RWPE1 (cell line): ENCODE measurements around the gene GSDME.

Source experiments
- CTCF ChIA-PET: fragments of 350-600 bp; sonication (Branson Sonifier 250); formaldehyde crosslinking; extraction: SDS; loops from one replicate; lab custom pipeline; 2021; lab: Yijun Ruan, JAX
- POLR2A ChIA-PET: fragments of 400-600 bp; formaldehyde crosslinking; extraction: SDS; loops from one replicate; lab custom pipeline; 2020; ENCODE audit warnings: antibody characterized with exemption; ENCODE audit not compliant: low non-redundant PET; lab: Yijun Ruan, JAX
- DNase-seq: peaks from one replicate; pipeline ENCODE4 v3.0.0; 2012; ENCODE audit warnings: low spot score
- H3K27ac ChIP-seq: fragments of 450-650 bp; 2 replicates; pipeline ENCODE4 v1.5.1; 2017
- CTCF ChIP-seq: fragments of 450-650 bp; conservative IDR thresholded peaks from 2 replicates; pipeline ENCODE4 v1.5.1; 2017; ENCODE audit warnings: low read depth, mild to moderate bottlenecking

Gene GSDME

GRCh38 chr7:24732646-24733413, 24.4 kb downstream of the GSDME start:
- no peak for DNase-seq
- H3K27ac ChIP-seq: peak overlapping the region; percentile 54
- ChIA-PET POLR2A (no interaction called here), CTCF (interaction anchor here (1.0 to 1.1 kb wide), 2 partner anchors 10 to 361 kb away, joined by 3 to 6 read pairs; no protein-coding TSS in a partner anchor)
- TF ChIP-seq CTCF: no peak

GRCh38 chr7:24731313-24731712, 26.0 kb downstream of the GSDME start:
- TF ChIP-seq CTCF: no peak
- POLR2A ChIA-PET: no interaction called here
- DNase-seq: no peak
- CTCF ChIA-PET: no interaction called here
- no peak overlapping the region for H3K27ac ChIP-seq

GRCh38 chr7:24730018-24730369, 27.3 kb downstream of the GSDME start:
- DNase-seq: no peak
- CTCF ChIA-PET: interaction anchor here (0.6 kb wide), 1 partner anchor 82 kb away, joined by 4 read pairs; no protein-coding TSS in a partner anchor
- TF ChIP-seq CTCF: no peak
- POLR2A ChIA-PET: no interaction called here
- no peak overlapping the region for H3K27ac ChIP-seq

- POLR2A ChIA-PET: no interaction called here
- H3K27ac ChIP-seq: peak overlapping the region; percentile 9; the same call in 1 of the 2 replicates
- TF ChIP-seq CTCF: no peak
- DNase-seq: no peak
- CTCF ChIA-PET: no interaction called here
These were observed 27.8 kb downstream of the GSDME start for GRCh38 chr7:24729365-24730017.

GRCh38 chr7:24728503-24729364, 28.5 kb downstream of the GSDME start:
- ChIA-PET POLR2A (no interaction called here), CTCF (interaction anchor here (0.6 kb wide), 1 partner anchor 60 kb away, joined by 4 read pairs; no protein-coding TSS in a partner anchor)
- TF ChIP-seq CTCF: no peak
- no peak for DNase-seq
- H3K27ac ChIP-seq: 0 out of 2 replicates have a peak overlapping the region, but pooled peaks have one; percentile 5

- ChIA-PET POLR2A (no interaction called here), CTCF (no interaction called here)
- H3K27ac ChIP-seq: peak overlapping the region; percentile 5; the same call in 1 of the 2 replicates
- no peak for DNase-seq
- TF ChIP-seq CTCF: no peak
These were observed 29.2 kb downstream of the GSDME start for GRCh38 chr7:24728121-24728500.
